Activated CD8-positive, alpha-beta memory T cell treated with anti-CD3 and anti-CD28 coated beads for 48 hours (primary cell): ENCODE results near the gene MAP3K7.
A peak's percentile ranks its signal among the peaks of the same experiment; 100 is the strongest.

Source experiments
- DNase-seq, 3 experiments: peaks; one replicate each; pipeline ENCODE4 v3.0.0-alpha.2; 2020; ENCODE audit warnings: low read depth in 2 of 3, low spot score in 2 of 3

The MAP3K7 gene

GRCh38 chr6:90586836-90587638 is at the start of gene MAP3K7:
TSS of gene MAP3K7 (minus strand) at chr6:90587072. CDS start at chr6:90586883, 189 bp downstream.
- peak; percentile 86 to 96 (median 92) for DNase-seq

- DNase-seq: no peak
These were observed 44.2 kb upstream of the MAP3K7 start for GRCh38 chr6:90631046-90631445.

GRCh38 chr6:90621581-90621980 is 34.7 kb upstream of the MAP3K7 start:
- no peak for DNase-seq

- no peak for DNase-seq
These were observed 32.3 kb upstream of the MAP3K7 start for GRCh38 chr6:90619221-90619620.

GRCh38 chr6:90612313-90612680 is 25.4 kb upstream of the MAP3K7 start:
- DNase-seq: no peak

GRCh38 chr6:90611543-90612312 is 24.9 kb upstream of the MAP3K7 start:
- DNase-seq: no peak

GRCh38 chr6:90610751-90611542 is 24.1 kb upstream of the MAP3K7 start:
- peak; percentile 9 to 27 (median 15) for DNase-seq

- DNase-seq: no peak
These were observed 23.5 kb upstream of the MAP3K7 start for GRCh38 chr6:90610301-90610750.

GRCh38 chr6:90605749-90606340 is 19.0 kb upstream of the MAP3K7 start:
- no peak for DNase-seq

GRCh38 chr6:90604546-90604945 is 17.7 kb upstream of the MAP3K7 start:
- no peak for DNase-seq

GRCh38 chr6:90599151-90599550 is 12.3 kb upstream of the MAP3K7 start:
- no peak for DNase-seq

- DNase-seq: no peak
These were observed 11.5 kb upstream of the MAP3K7 start for GRCh38 chr6:90598192-90598951.

- no peak for DNase-seq
These were observed 10.2 kb upstream of the MAP3K7 start for GRCh38 chr6:90596967-90597539.

GRCh38 chr6:90595854-90596253 is 9.0 kb upstream of the MAP3K7 start:
- no peak for DNase-seq

GRCh38 chr6:90586546-90586835 is 381 bp downstream of the MAP3K7 start:
- DNase-seq: peak in 1 of 3 experiments; percentile 11

- DNase-seq: no peak
These were observed 2.1 kb downstream of the MAP3K7 start for GRCh38 chr6:90584636-90585255.

- no peak for DNase-seq
These were observed 2.9 kb downstream of the MAP3K7 start for GRCh38 chr6:90583836-90584481.

GRCh38 chr6:90583179-90583835 is 3.6 kb downstream of the MAP3K7 start:
- DNase-seq: no peak

- DNase-seq: no peak
These were observed 5.7 kb downstream of the MAP3K7 start for GRCh38 chr6:90581146-90581545.
